Stimulated activated CD4-positive, alpha-beta T cell treated with anti-CD3 and anti-CD28 coated beads, TNF-alpha, amount 100 ng/mL, for 48 hours (primary cell): ENCODE results near the gene GSDME.
"Not testable (repeated sequence)": the region's sequence is repeated elsewhere in the genome, so short reads cannot be mapped to it uniquely, and the experiment has no call there.

Experiments used
- DNase-seq, 3 donors: peaks; one replicate each; pipeline ENCODE4 v3.0.0-alpha.2; 2020; ENCODE audit warnings: low read depth in 3 of 3

Gene GSDME

DNA sequence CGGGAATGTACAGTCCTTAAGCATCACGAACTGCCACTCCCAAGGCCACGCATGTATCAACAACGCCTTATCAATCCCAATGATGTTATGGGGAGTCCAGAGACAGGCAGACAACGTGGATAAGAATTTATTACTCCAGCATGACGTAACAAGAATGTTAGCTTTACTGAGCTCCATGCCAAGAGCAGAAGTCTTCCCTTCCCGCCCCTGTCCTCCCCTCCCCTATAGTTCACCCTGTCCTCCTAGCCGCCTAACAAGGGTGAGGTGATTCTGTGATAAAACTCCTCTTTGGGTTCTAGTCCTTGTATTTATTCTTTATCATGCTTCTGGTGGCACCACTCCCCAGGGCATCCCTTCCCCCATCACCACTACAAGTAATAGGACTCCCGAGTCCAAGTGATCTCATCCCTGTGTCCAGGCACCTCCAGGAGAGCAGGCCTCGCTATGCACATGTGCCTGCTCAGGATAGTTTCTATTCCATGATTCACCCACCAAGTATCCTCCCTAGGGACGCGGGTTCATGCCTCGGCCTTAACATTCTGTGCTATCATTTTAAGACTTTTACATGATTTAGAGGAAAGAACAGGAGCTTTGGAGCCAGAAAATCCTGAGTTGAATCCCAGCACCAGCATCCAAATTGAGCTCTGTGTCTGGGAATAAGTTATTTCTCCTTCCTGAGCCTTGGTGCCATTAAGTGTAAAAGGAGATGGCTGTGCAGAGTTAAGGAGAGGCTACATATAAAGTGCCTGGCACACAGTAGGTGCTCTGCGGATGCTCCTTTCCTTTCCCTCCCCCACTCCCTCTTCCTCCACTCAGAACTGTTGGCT is 15.4 kb downstream of the GSDME start:
- no peak for DNase-seq

DNA sequence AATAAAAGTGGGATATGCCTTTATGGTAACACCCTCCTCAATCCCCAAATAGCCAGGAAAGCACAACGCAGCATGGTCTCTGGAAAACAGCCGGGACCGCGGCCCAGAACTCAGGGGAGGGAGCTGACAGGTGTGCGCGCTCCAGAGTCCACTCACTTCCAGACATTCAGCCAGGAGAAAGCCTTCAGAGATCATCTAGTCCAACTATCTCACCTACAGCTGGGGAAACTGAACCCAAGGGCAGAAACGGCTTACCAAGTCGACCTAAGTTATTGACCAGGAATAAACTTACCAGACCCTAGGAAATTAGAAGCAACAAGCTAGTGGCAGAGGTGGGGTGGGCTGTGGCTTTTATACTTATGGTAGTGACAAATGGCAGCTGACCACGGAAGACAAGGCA is 16.4 kb downstream of the GSDME start:
- no peak for DNase-seq

DNA sequence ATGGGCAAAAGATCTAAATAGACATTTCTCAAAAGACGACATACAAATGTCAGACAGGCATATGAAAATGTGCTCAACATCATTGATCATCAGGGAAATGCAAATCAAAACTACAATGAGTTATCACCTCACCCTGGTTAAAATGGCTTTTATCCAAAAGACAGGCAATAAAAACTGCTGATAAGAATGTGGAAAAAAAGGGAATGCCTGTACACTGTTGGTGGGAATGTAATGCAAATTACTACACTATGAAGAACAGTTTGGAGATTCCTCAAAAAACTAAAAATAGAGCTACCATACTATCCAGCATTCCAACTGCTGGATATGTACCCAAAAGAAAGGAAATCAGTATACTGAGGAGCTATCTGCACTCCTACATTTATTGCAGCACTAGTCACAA is 18.0 kb downstream of the GSDME start:
- DNase-seq, result no peak

DNA sequence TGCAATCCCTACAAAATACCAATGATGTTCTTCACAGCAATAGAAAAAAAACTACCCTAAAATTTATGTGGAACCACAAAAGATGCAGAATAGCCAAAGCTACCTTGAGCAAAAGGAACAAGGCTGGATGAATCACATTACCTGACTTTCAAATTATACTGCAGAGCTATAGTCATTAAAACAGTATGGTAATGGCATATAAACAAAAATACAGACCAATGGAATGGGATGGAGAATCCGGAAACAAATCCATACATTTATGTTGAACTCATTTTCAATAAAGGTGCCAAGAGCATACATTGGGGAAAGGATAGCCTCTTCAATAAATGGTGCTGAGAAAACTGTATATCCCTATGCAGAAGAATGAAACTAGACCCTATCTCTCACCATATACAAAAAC is 18.7 kb downstream of the GSDME start:
- no peak for DNase-seq

DNA sequence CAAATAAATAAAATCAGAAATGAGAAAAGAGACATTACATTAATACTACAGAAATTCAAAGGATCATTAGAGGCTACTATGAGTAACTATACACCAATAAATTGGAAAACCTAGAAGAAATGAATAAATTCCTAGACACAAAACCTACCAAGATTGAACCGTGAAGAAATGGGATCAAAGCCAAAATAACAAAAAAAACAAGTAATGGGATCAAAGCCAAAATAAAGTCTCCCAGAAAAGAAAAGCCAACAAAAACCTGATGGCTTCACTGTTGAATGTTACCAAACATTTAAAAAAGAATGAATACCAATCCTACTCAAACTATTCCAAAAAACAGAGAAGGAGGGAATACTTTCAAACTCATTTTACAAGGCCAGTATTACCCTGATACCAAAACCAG is 20.0 kb downstream of the GSDME start:
- no peak for DNase-seq

DNA sequence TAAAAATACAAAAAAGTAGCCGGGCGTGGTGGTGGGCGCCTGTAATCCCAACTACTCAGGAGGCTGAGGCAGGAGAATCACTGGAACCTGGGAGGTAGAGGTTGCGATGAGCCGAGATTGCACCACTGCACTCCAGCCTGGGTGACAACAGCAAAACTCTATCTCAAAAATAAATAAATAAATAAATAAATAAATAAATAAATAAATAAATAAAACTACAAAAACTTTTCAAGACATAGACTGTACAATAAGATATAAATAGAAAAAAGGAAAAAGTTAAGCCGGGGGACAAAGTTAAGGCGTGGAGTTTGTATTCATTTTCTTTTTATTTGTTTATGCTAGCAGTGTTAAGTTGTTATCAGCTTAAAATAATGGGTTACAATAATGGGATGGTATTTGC is 21.7 kb downstream of the GSDME start:
- DNase-seq, result not testable (repeated sequence)

DNA sequence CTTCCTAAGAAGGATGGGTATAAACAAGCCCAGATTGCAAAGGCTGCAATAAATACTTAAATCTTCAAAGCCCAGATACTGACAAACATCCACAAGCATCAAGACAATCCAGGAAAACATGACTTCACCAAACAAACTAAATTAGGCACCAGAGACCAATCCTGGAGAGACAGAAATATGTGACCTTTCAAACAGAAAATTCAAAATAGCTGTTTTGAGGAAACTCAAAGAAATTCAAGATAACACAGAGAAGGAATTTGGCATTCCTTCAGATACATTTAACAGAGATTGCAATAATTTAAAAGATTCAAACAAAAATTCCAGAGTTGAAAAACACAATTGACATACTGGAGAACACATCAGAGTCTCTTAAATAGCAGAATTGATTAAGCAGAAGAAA is 23.0 kb downstream of the GSDME start:
- no peak for DNase-seq

DNA sequence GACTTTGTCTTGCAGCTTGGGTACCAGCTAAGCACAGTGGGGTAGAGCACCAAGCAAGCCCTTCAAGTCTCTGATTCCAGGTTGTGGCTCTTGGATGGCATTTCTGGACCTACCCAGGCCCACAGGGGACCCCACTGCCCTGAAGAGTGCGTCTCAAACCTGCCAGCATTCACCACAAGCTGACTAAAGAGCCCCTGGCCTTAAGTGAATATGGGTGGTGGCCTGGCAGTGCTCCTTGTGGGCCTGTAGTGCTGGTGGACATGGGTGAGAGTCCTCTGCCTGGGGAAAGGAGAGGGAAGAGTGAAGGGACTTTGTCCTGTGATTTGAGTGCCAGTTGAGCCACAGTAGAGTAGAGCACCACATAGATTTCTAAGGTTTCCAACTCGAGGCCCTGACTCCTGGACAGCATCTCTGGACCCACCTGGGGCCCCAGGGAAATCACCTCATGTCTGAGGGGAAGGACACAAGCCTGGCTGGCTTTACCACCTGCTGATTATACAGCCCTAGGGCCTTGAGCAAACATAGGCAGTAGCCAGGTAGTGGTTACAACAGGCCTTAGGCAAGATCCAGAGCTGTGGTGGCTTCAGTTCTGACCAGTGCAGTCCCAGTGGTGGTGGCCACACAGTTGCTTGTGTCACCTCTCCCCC is 23.7 kb downstream of the GSDME start:
- DNase-seq, result no peak

DNA sequence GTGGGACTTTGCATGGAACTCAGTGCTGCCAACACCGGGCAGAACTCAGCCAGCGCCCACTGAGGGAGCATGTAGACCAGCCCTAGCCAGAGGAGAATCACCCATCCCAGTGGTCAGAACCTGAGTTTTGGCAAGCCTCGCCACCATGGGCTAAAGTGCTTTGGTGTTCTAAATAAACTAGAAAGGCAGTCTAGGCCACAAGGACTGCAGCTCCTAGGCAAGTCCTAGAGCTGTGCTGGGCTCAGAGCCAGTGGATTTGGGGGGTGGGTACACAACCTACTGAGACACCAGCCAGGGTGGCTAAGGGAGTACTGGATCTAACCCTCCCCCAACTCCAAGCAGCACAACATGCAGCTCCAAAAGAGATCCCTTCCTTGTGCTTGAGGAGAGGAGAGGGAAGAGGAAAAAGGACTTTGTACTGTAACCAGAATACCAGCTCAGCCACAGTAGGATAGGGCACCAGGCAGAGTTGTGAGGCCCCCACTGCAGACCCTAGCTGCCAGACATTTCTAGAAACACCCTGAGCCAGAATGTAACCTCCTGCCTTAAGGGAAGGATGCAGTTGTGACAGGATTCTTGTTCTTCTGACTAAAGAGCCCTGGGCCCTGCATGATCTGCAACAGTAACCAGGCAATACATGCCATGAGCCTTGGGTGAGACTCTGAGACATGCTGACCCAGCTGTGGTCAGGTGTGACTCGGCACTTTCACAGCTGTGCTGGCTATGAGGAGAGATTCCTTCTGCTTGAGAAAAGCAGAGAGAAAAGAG is 24.4 kb downstream of the GSDME start:
- DNase-seq, result no peak

DNA sequence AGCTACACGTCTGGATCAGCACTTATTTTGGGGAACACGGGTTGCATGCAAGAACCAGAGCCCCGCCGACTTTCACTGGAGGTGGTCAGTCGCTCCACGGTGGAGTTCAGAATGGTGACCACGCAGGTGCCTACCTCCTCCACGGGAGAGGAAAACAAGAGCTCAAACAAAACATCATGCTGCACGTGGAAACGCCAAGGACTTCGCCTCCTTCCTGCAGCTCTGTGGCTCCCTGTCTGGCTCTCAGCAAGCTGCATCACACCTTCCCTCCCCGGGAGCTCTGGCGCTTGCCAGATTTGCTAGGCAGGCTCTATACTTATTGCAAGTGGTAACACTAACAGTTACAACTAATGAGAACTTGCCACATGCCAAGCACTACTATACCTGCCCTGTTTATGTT is 26.0 kb downstream of the GSDME start:
- no peak for DNase-seq

DNA sequence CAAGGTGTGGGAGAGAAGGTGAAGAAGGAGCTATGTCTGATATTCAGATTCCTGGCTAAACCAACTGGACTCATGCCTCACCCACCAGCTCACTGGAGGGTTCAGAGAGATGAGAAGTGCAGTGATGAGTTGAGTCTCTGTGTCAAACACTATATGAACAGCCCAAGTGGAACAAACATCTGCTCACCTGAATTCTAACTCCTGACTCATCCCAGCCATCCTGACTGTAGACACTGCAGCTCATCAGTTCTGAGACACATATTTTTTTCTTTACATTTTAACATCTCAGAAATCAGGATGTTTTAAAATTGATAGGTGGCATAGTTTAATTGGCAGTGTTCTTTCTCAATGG is 27.3 kb downstream of the GSDME start:
- no peak for DNase-seq

DNA sequence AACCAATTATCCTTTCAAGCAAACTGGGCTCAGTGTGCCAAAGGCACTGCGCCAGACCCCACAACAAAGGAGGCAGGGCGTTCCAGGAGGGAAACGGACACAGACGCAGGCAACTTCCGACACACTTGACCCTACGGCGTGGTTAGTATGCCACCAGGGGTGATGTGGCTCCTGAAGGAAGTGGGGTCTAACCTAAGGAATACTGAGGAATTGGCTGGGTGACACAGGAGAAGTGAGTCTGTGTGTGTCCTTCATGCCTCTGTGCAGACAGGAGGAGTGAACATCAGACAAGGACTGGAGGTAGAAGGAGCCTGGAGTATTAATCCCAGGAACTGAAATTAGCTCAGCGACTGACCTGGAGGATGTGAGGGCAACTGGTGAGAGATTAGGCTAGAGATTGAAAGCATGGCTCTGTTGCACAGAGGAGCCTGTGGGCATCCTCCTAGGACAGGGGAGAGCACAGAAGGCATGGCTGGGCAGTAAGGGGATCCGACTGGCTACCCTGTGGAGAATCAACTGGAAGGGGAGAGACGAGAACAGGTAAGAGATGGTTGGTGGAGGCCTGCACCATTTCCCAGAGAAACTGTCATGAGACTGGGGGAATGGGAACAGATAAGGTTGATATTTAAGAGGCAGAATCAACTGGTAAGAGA is 27.8 kb downstream of the GSDME start:
- no peak for DNase-seq

DNA sequence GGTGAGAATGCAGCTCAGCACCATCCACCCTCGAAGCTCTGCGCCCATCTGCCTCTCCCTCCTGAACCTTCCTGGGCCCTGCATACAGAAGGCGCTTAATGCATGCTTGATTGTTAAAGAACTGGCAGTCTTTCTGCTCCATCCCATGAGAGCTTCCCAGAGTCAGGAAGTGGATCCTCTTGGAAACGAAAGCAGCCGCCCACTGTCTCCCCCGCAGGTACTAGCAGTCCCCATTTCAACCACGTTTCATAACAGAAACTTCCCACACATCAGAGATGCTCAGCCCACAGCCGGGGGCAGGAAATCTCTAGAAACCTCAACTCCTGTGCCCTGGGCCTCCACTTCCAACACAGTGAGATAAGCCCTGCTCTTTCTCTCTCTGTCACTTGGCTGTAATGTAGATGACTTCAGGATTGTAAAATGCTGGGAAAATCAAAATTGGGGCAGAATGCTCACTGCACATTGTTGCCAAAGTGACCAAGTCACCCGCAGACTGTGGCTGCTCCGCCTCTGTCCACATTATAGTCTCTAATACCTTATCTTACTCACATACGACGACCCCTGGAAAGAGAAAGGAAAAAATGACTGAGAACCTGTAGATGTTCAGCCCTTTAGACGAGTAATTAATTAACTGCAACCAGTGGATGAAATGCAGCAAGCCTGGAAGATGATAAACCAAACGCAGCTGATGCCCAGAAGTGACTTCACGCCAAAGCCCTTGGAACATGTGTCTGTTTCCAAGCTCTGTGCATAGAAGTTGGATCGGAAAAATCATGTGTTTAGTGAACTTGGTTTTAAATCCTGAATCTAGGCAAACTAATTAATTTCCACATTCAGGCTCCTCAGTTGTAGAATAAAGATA is 28.5 kb downstream of the GSDME start:
- peak in 1 of 3 donors; percentile 7 for DNase-seq

DNA sequence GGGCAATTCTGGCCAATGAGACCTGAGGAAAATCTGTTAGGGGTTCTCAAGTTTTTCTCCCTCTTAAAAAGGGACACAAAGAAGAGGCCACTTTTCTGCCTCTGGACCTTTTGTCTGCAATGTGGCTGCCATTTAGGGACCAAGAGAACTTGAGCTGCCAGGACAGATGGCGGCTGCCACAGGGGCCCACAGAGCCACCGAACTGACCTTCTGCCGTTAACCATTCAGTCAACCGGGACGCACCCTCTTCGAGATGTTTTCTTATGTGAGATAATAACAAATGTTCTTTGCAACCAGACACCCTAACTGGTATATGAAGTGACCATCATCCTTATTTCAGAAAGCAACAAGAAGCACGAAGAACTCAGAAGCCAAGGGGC is 29.2 kb downstream of the GSDME start:
- no peak for DNase-seq

DNA sequence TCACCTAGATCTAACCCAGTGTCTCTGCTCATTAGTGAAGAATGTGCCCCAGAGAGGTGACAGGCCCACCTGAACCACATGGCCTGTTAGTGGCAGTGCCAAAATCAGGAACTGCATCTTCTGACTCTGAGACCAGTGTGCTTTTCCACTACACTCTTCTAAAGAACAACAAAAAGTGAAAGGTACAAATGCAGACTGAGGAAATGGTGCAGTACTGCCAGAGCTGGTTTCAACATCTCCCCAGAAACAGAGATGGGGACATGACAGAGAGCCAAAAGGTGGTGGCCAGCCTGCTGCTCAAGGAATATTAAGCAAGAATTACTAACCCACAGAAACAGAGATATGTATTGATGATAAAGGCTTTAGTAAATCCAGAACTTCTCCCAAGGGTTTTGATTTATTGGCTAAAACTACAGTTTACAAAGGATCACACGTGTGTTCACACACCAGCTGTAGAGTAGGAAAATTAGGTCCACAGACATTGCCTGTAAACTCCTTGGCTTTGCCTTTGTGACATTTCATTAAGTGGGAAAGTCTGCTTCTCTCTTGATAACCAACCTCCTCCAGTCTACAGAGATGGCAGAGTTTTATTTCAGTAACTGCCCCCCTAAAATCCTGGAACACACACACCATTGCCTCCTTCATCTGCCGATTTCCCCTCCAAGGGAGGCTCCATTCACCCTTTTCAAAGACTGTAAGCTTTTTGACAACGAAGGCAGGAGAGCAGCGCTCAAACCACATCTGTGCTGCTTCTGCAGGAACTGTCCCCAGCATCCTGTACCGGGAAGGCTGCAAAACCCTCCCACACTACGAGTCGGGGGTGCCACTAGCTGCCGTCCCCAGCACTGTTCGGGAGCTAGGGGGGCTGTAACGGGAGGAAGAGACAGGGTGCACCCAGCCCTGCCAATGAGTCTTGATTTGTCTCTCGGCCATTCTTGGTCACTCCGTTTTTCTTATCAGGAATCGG is 29.8 kb downstream of the GSDME start:
- DNase-seq, result no peak

DNA sequence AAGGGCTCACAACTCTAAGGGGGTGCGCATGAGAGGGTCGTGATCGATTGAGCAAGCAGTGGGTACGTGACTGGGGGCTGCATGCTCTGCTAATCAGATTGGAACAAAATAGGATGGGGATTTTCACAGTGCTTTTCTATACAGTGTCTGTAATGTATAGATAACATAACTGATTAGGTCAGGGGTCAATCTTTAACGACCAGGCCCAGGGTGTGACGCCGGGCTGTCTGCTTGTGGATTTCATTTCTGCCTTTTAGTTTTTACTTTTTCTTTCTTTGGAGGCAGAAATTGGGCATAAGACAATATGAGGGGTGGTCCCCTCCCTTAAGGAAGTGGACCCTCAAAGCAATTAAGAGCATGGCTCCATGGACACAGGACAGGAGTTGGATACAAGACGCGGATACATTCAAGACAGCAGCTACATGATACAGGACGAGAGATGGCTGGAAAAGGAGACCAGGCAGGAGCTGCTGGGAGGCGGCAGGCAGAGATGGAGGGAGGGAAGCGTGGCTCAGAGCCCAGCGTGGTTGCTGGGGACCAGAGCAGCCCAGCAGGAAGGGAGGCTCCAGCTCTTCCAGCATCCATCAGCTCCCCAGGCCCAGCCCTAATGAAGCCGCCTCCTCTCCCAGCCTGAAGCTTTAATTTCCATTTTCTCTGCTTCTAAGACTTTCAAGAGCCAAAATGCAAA is 31.6 kb downstream of the GSDME start:
- DNase-seq, result no peak

DNA sequence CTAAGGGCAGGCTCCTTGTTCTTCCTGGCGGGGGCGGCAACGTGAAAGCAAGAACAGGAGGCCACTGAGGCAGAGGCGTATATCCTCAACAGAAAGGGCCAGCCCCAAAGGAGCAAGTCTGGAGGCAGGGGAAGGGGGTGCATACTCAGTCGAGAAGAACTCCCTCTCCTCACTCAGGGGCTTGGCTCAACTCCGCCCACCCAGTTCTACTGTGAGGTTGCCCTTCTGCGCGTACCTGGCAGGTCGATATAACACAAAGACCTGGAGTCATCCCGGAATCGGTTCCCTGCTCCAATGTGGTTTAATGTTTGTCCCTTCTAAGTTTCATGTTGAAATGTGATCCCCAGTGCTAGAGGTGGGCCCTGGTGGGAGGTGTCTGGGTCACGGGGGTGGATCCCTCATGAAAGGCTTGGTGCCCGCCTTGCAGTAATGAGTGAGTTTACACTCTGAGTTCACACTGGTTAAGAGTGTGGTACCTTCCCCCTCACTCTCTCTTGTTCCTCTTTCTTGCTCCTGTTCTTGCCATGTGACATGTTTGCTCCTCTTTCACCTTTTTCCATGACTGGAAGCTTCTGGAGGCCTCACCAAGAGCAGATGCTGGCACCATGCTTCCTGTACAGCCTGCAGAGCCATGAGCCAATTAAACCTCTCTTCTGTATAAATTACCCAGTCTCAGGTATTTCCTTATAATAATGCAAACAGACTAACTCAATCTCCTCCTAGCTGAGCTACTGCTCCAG is 32.6 kb downstream of the GSDME start:
- no peak for DNase-seq

DNA sequence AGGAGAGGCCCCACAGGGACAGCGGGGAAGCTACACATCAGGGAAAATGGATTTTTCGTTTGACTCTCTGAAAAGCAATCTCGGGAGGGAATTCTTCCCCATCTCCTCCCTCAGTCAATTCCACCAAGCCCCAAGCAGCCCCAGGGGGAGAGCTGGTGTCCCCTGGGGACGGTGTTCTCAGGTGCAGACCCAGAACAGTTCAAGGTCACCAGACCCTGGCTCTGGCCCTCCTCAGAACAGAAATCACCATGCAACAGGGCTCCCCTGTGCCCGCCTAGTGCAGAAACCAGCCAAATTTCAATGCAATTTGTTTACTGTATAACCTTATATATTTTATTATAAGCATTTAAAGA is 34.1 kb downstream of the GSDME start:
- no peak for DNase-seq
